HG03159 (cell line): Measurements from ENCODE around the gene KIAA1217.
A peak's percentile ranks its signal among the peaks of the same experiment; 100 is the strongest.
"Not testable (repeated sequence)": the region's sequence is repeated elsewhere in the genome, so short reads cannot be mapped to it uniquely, and the experiment has no call there.

Experiments used
- ATAC-seq: cut with Tn5 transposase; IDR thresholded peaks from one replicate; pipeline ENCODE4 v1.9.1; 2021; ENCODE audit warnings: mild to moderate bottlenecking, moderate library complexity; ENCODE audit not compliant: unreplicated experiment

KIAA1217 gene

GRCh38 chr10:24462889-24463552, 254.1 kb downstream of the KIAA1217 start:
- ATAC-seq = no peak

- no peak for ATAC-seq
Measured at GRCh38 chr10:24463611-24464426, 254.9 kb downstream of the KIAA1217 start.

GRCh38 chr10:24465124-24465874, 256.4 kb downstream of the KIAA1217 start:
- ATAC-seq = no peak

- peak; percentile 42 for ATAC-seq
Measured at GRCh38 chr10:24465891-24466818, 257.2 kb downstream of the KIAA1217 start.

- ATAC-seq = no peak
Measured at GRCh38 chr10:24467136-24467535, 258.2 kb downstream of the KIAA1217 start.

- ATAC-seq = no peak
Measured at GRCh38 chr10:24467605-24468004, 258.7 kb downstream of the KIAA1217 start.

- no peak for ATAC-seq
Measured at GRCh38 chr10:24468281-24468751, 259.4 kb downstream of the KIAA1217 start.

- no peak for ATAC-seq
Measured at GRCh38 chr10:24469993-24470392, 261.1 kb downstream of the KIAA1217 start.

- no peak for ATAC-seq
Measured at GRCh38 chr10:24475598-24475997, 266.7 kb downstream of the KIAA1217 start.

- ATAC-seq = no peak
Measured at GRCh38 chr10:24476913-24477701, 268.2 kb downstream of the KIAA1217 start.

GRCh38 chr10:24477915-24478314, 269.0 kb downstream of the KIAA1217 start:
- ATAC-seq = no peak

- no peak for ATAC-seq
Measured at GRCh38 chr10:24479806-24480205, 270.9 kb downstream of the KIAA1217 start.

- no peak for ATAC-seq
Measured at GRCh38 chr10:24480447-24480846, 271.5 kb downstream of the KIAA1217 start.

GRCh38 chr10:24481241-24481640, 272.3 kb downstream of the KIAA1217 start:
- no peak for ATAC-seq

- ATAC-seq = not testable (repeated sequence)
Measured at GRCh38 chr10:24482713-24483112, 273.8 kb downstream of the KIAA1217 start.

- no peak for ATAC-seq
Measured at GRCh38 chr10:24483701-24484100, 274.8 kb downstream of the KIAA1217 start.

- no peak for ATAC-seq
Measured at GRCh38 chr10:24484771-24485170, 275.8 kb downstream of the KIAA1217 start.

GRCh38 chr10:24485304-24485703, 276.4 kb downstream of the KIAA1217 start:
- ATAC-seq = no peak

GRCh38 chr10:24488631-24489030, 279.7 kb downstream of the KIAA1217 start:
- no peak for ATAC-seq

GRCh38 chr10:24493165-24493564, 284.2 kb downstream of the KIAA1217 start:
- ATAC-seq = no peak
